ENCODE measurements around the gene ZNF107. TPM values are rescaled to one million over a fixed set of nuclear protein-coding genes. Genes with fewer than 3 reads are reported as not detected.

The ZNF107 gene
- total RNA-seq, 1 donor from 2014 or later = 0.85 TPM

GRCh38 chr7:64666663-64667050, 724 bp downstream of the ZNF107 start:
- Histone ChIP-seq H3K4me3 (peak overlapping the region; percentile 67 to 88), H3K9me3 (no peaks in the 10 kb centered on the region), H3K27me3 (no peaks in the 10 kb centered on the region), H3K36me3 (peaks cover 0 to 5% of the 10 kb centered on the region in 2 donors), H3K4me1 (no peaks in the 10 kb centered on the region), H3K27ac (peak overlapping the region; percentile 42 to 82)
- intact Hi-C loops (cut with DNase I) = loop anchor here (2.0 to 10.0 kb wide), 7 partner anchors 104 to 708 kb away; partner anchors contain the start of genes ZNF138, ZNF273, ZNF680 and ZNF736
- DNase-seq (ENCODE audit: low spot score in 2 of 2) = no peak
- TF ChIP-seq, protein P1, sequence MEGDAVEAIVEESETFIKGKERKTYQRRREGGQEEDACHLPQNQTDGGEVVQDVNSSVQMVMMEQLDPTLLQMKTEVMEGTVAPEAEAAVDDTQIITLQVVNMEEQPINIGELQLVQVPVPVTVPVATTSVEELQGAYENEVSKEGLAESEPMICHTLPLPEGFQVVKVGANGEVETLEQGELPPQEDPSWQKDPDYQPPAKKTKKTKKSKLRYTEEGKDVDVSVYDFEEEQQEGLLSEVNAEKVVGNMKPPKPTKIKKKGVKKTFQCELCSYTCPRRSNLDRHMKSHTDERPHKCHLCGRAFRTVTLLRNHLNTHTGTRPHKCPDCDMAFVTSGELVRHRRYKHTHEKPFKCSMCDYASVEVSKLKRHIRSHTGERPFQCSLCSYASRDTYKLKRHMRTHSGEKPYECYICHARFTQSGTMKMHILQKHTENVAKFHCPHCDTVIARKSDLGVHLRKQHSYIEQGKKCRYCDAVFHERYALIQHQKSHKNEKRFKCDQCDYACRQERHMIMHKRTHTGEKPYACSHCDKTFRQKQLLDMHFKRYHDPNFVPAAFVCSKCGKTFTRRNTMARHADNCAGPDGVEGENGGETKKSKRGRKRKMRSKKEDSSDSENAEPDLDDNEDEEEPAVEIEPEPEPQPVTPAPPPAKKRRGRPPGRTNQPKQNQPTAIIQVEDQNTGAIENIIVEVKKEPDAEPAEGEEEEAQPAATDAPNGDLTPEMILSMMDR (IDR thresholded peaks at IDR 0.05) = no peak

GRCh38 chr7:64667311-64667710, 1.4 kb downstream of the ZNF107 start:
- intact Hi-C loops (cut with DNase I) = loop anchor here (2.0 to 10.0 kb wide), 7 partner anchors 105 to 707 kb away; partner anchors contain the start of genes ZNF138, ZNF273, ZNF680 and ZNF736
- Histone ChIP-seq H3K36me3 (peaks cover 0 to 5% of the 10 kb centered on the region in 2 donors), H3K4me1 (no peaks in the 10 kb centered on the region), H3K4me3 (peak overlapping the region in 1 of 2 donors; percentile 67), H3K27ac (no peak overlapping the region), H3K27me3 (no peaks in the 10 kb centered on the region), H3K9me3 (no peaks in the 10 kb centered on the region)
- TF ChIP-seq, protein P1 (IDR thresholded peaks at IDR 0.05) = no peak
- no peak for DNase-seq (ENCODE audit: low spot score in 2 of 2)

DNA sequence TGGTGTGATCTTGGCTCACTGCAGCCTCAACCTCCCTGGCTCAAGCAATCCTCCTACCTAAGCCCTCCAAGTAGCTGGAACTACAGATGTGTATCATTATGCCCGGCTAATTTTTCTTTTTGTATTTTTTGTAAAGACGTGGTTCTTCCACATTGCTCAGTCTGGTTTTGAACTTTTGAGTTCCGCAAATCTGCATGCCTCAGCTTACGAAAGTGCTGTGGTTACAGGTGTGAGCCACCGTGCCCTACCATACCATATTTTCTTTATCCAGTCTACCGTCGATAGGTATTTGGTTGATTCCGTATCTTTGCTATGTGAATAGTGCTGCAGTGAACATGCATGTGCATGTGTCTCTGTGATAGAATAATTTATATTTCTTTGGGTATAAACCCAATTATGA, 6.5 kb downstream of the ZNF107 start:
- H3K27me3 ChIP-seq = no peaks in the 10 kb centered on the region
- no peak for DNase-seq (ENCODE audit: low spot score in 2 of 2)
- TF ChIP-seq, protein P1 (IDR thresholded peaks at IDR 0.05) = no peak
- H3K4me3 ChIP-seq = no peak overlapping the region
- intact Hi-C loops (cut with DNase I) = no loop called here
- peaks cover 0 to 5% of the 10 kb centered on the region in 2 donors for H3K36me3 ChIP-seq
- no peaks in the 10 kb centered on the region for H3K4me1 ChIP-seq
- no peak overlapping the region for H3K27ac ChIP-seq
- H3K9me3 ChIP-seq = no peaks in the 10 kb centered on the region

- Histone ChIP-seq H3K9me3 (no peaks in the 10 kb centered on the region), H3K4me3 (no peak overlapping the region), H3K36me3 (peaks cover 31 to 48% of the 10 kb centered on the region in 2 donors), H3K4me1 (no peaks in the 10 kb centered on the region), H3K27me3 (no peaks in the 10 kb centered on the region), H3K27ac (no peak overlapping the region)
- intact Hi-C loops (cut with DNase I) = no loop called here
- no peak for DNase-seq (ENCODE audit: low spot score in 2 of 2)
- TF ChIP-seq, protein P1 (IDR thresholded peaks at IDR 0.05) = no peak
Measured at GRCh38 chr7:64685091-64685490, 19.2 kb downstream of the ZNF107 start.

- no peaks in the 10 kb centered on the region for H3K9me3 ChIP-seq
- no peaks in the 10 kb centered on the region for H3K4me1 ChIP-seq
- intact Hi-C loops (cut with DNase I) = no loop called here
- no peak overlapping the region for H3K27ac ChIP-seq
- no peaks in the 10 kb centered on the region for H3K27me3 ChIP-seq
- TF ChIP-seq, protein P1 (IDR thresholded peaks at IDR 0.05) = no peak
- peaks cover 30 to 48% of the 10 kb centered on the region in 2 donors for H3K36me3 ChIP-seq
- no peak for DNase-seq (ENCODE audit: low spot score in 2 of 2)
- no peak overlapping the region for H3K4me3 ChIP-seq
Measured at GRCh38 chr7:64685741-64686140, 19.8 kb downstream of the ZNF107 start.

Data from ascending aorta (tissue), 2 donors.